Smooth muscle cell (in vitro differentiated cells): ENCODE results near the gene NEDD4L. TPM values are rescaled to one million over a fixed set of nuclear protein-coding genes. Genes with fewer than 3 reads are reported as not detected.

Source experiments
- DNase-seq: peaks from one replicate; lab custom pipeline; 2025; ENCODE audit not compliant: unreplicated experiment; lab: John Stamatoyannopoulos, UW
- H2AFZ ChIP-seq: fragments of 200-600 bp; sonication (generic); 2 replicates; pipeline ENCODE4 v1.6.0; 2016; ENCODE audit warnings: antibody characterized with exemption, low read depth, mild to moderate bottlenecking
- H3F3A ChIP-seq: fragments of 200-600 bp; sonication (generic); 2 replicates; pipeline ENCODE4 v1.6.0; 2017; ENCODE audit warnings: antibody characterized with exemption, low read depth
- H3K27ac ChIP-seq: fragments of 200-600 bp; sonication (generic); 2 replicates; pipeline ENCODE4 v1.5.1; 2016; ENCODE audit warnings: low read depth, mild to moderate bottlenecking
- H3K27me3 ChIP-seq: fragments of 200-600 bp; sonication (generic); 2 replicates; pipeline ENCODE4 v1.6.1; 2016; ENCODE audit warnings: low read depth, mild to moderate bottlenecking
- H3K36me3 ChIP-seq: fragments of 200-600 bp; sonication (generic); 2 replicates; pipeline ENCODE4 v1.5.1; 2016; ENCODE audit warnings: low read depth
- H3K4me1 ChIP-seq: fragments of 200-600 bp; sonication (generic); 2 replicates; pipeline ENCODE4 v1.5.1; 2016; ENCODE audit warnings: low read depth
- H3K4me2 ChIP-seq: fragments of 200-600 bp; sonication (generic); 2 replicates; pipeline ENCODE4 v1.6.0; 2016; ENCODE audit warnings: mild to moderate bottlenecking
- H3K4me3 ChIP-seq: fragments of 200-600 bp; sonication (generic); 2 replicates; pipeline ENCODE4 v1.5.1; 2016; ENCODE audit warnings: mild to moderate bottlenecking
- H3K79me2 ChIP-seq: fragments of 200-600 bp; sonication (generic); 2 replicates; pipeline ENCODE4 v1.6.0; 2016; ENCODE audit warnings: low read depth, mild to moderate bottlenecking
- H3K9ac ChIP-seq: fragments of 200-600 bp; sonication (generic); 2 replicates; pipeline ENCODE4 v1.6.0; 2016; ENCODE audit warnings: low read depth
- H3K9me3 ChIP-seq: fragments of 200-600 bp; sonication (generic); replicated peaks from 2 replicates; pipeline ENCODE4 v1.5.1; 2016; ENCODE audit warnings: low read depth
- H4K20me1 ChIP-seq: fragments of 200-600 bp; sonication (generic); 2 replicates; pipeline ENCODE4 v1.6.0; 2016; ENCODE audit warnings: low read depth
- WGBS: methylation state at CpG from one replicate; pipeline ENCODE4 v1.1.7; 2016; ENCODE audit warnings: low lambda C conversion rate; 5-methylcytosine and 5-hydroxymethylcytosine counted together
- polyA plus RNA-seq: library from polyadenylated mRNA; unstranded; fragments of >200 nt; fragmentation: Nextera tagmentation; extraction: Ambion mirVana; gene quantifications from 2 replicates; pipeline ENCODE4 v1.2.1, GENCODE V29; 2016
- total RNA-seq: library from RNA; depleted of rRNA; stranded (reverse); fragments of >200 nt; gene quantifications from 2 replicates; pipeline ENCODE4 v1.2.3, GENCODE V29; 2014
- TF ChIP-seq, protein P1 (sequence below): fragments of 200-600 bp; sonication (generic); IDR thresholded peaks from 2 replicates; pipeline ENCODE4 v1.5.1; 2017; ENCODE audit warnings: borderline replicate concordance, mild to moderate bottlenecking, antibody characterized with exemption; ENCODE audit not compliant: insufficient read depth, poor library complexity, severe bottlenecking

NEDD4L gene
- total and polyA plus RNA-seq, 2 experiments from 2014 or later, result 8.7 to 41.3 TPM

GRCh38 chr18:58334061-58334460 is 290.0 kb downstream of the NEDD4L start:
- WGBS, result 98% methylated on average over 2 of the region's 2 CpGs
- H3K9ac ChIP-seq, result no peak overlapping the region
- TF ChIP-seq, protein P1, sequence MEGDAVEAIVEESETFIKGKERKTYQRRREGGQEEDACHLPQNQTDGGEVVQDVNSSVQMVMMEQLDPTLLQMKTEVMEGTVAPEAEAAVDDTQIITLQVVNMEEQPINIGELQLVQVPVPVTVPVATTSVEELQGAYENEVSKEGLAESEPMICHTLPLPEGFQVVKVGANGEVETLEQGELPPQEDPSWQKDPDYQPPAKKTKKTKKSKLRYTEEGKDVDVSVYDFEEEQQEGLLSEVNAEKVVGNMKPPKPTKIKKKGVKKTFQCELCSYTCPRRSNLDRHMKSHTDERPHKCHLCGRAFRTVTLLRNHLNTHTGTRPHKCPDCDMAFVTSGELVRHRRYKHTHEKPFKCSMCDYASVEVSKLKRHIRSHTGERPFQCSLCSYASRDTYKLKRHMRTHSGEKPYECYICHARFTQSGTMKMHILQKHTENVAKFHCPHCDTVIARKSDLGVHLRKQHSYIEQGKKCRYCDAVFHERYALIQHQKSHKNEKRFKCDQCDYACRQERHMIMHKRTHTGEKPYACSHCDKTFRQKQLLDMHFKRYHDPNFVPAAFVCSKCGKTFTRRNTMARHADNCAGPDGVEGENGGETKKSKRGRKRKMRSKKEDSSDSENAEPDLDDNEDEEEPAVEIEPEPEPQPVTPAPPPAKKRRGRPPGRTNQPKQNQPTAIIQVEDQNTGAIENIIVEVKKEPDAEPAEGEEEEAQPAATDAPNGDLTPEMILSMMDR, result no peak
- H2AFZ ChIP-seq, result no peak overlapping the region
- peaks cover 5% of the 10 kb centered on the region for H3F3A ChIP-seq
- H3K79me2 ChIP-seq, result no peaks in the 10 kb centered on the region
- no peaks in the 10 kb centered on the region for H4K20me1 ChIP-seq
- H3K4me2 ChIP-seq, result no peak overlapping the region
- H3K4me1 ChIP-seq, result peaks cover 35% of the 10 kb centered on the region
- peaks cover 4% of the 10 kb centered on the region for H3K36me3 ChIP-seq
- no peak overlapping the region for H3K4me3 ChIP-seq
- no peak for DNase-seq
- H3K27ac ChIP-seq, result no peak overlapping the region
- H3K9me3 ChIP-seq, result no peaks in the 10 kb centered on the region
- H3K27me3 ChIP-seq, result no peaks in the 10 kb centered on the region

GRCh38 chr18:58335223-58335622 is 291.2 kb downstream of the NEDD4L start:
- DNase-seq, result no peak
- Histone ChIP-seq H3K27me3 (no peaks in the 10 kb centered on the region), H3K4me1 (peaks cover 39% of the 10 kb centered on the region), H3K27ac (no peak overlapping the region), H3K79me2 (no peaks in the 10 kb centered on the region), H4K20me1 (no peaks in the 10 kb centered on the region), H3K9ac (no peak overlapping the region), H3K36me3 (no peaks in the 10 kb centered on the region), H3K4me2 (no peak overlapping the region), H3F3A (peaks cover 5% of the 10 kb centered on the region), H2AFZ (no peak overlapping the region), H3K4me3 (no peak overlapping the region), H3K9me3 (no peaks in the 10 kb centered on the region)
- 89% methylated on average over 11 of the region's 11 CpGs for WGBS
- TF ChIP-seq, protein P1, result no peak

DNA sequence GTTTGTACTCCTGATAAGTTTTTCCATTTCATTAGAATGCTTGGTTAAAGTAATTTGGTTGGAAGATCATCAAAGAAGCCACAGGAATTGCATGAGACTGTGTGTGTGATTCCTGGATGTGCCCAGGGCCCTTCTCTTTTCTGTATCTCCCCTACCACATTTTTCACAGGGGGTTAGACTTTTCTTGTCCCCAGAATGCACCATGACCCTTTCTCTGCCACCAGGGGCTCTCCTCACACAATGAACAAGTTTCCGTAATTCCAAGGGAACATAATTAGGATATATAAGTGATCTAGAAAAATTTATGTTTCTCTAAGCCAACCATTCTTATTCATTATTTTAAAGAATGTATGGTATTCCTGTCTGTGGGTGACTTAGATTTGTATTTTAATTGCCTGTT is 291.8 kb downstream of the NEDD4L start:
- 91% methylated on average over 1 of the region's 1 CpG for WGBS
- TF ChIP-seq, protein P1, result peak; percentile 39
- H3K9me3 ChIP-seq, result no peaks in the 10 kb centered on the region
- peaks cover 5% of the 10 kb centered on the region for H3F3A ChIP-seq
- H2AFZ ChIP-seq, result no peak overlapping the region
- H4K20me1 ChIP-seq, result no peaks in the 10 kb centered on the region
- H3K79me2 ChIP-seq, result no peaks in the 10 kb centered on the region
- H3K4me2 ChIP-seq, result no peak overlapping the region
- no peaks in the 10 kb centered on the region for H3K27me3 ChIP-seq
- H3K4me3 ChIP-seq, result no peak overlapping the region
- no peak overlapping the region for H3K9ac ChIP-seq
- H3K36me3 ChIP-seq, result no peaks in the 10 kb centered on the region
- H3K27ac ChIP-seq, result no peak overlapping the region
- no peak for DNase-seq
- H3K4me1 ChIP-seq, result peaks cover 39% of the 10 kb centered on the region

GRCh38 chr18:58336605-58337004 is 292.6 kb downstream of the NEDD4L start:
- H3K9me3 ChIP-seq, result no peaks in the 10 kb centered on the region
- H3K27me3 ChIP-seq, result no peaks in the 10 kb centered on the region
- H3K36me3 ChIP-seq, result no peaks in the 10 kb centered on the region
- no peaks in the 10 kb centered on the region for H4K20me1 ChIP-seq
- H3F3A ChIP-seq, result peaks cover 5% of the 10 kb centered on the region
- H3K79me2 ChIP-seq, result no peaks in the 10 kb centered on the region
- H3K4me1 ChIP-seq, result peaks cover 39% of the 10 kb centered on the region
- H3K4me2 ChIP-seq, result no peak overlapping the region
- TF ChIP-seq, protein P1, result no peak
- no peak for DNase-seq
- H2AFZ ChIP-seq, result no peak overlapping the region
- no peak overlapping the region for H3K9ac ChIP-seq
- 58% methylated on average over 3 of the region's 3 CpGs for whole genome bisulfite sequencing
- H3K4me3 ChIP-seq, result no peak overlapping the region
- H3K27ac ChIP-seq, result no peak overlapping the region
